HFF-Myc (cell line): ENCODE results near the gene DMD.

ENCODE experiments used
- DNase-seq: peaks from one replicate; pipeline ENCODE4 v3.0.0-alpha.2; 2011; ENCODE audit warnings: low read depth; ENCODE audit errors: extremely low read depth
- H3K4me3 ChIP-seq: replicated peaks from 2 replicates; pipeline ENCODE4 v1.5.1; 2011; ENCODE audit warnings: low read depth, mild to moderate bottlenecking, control low read depth, low read length
- CTCF ChIP-seq: IDR thresholded peaks from 2 replicates; pipeline ENCODE4 v1.5.1; 2012; ENCODE audit warnings: mild to moderate bottlenecking, low read depth, low read length, control low read depth; ENCODE audit errors: missing control alignments

The DMD gene

GRCh38 chrX:32614707-32615106 lies 596.6 kb downstream of the DMD start:
- H3K4me3 ChIP-seq = no peak overlapping the region
- TF ChIP-seq CTCF = no peak
- no peak for DNase-seq

- no peak for TF ChIP-seq CTCF
- H3K4me3 ChIP-seq = no peak overlapping the region
- DNase-seq = no peak
These were observed 612.2 kb downstream of the DMD start for GRCh38 chrX:32599156-32599555.

- no peak for DNase-seq
- no peak for TF ChIP-seq CTCF
- no peak overlapping the region for H3K4me3 ChIP-seq
These were observed 612.6 kb downstream of the DMD start for GRCh38 chrX:32598707-32599106.

- TF ChIP-seq CTCF = no peak
- DNase-seq = no peak
- H3K4me3 ChIP-seq = no peak overlapping the region
These were observed 613.6 kb downstream of the DMD start for GRCh38 chrX:32597777-32598176.

- DNase-seq = no peak
- H3K4me3 ChIP-seq = no peak overlapping the region
- TF ChIP-seq CTCF = no peak
These were observed 618.6 kb downstream of the DMD start for GRCh38 chrX:32592786-32593185.

GRCh38 chrX:32591589-32591988 lies 619.8 kb downstream of the DMD start:
- TF ChIP-seq CTCF = no peak
- no peak for DNase-seq
- H3K4me3 ChIP-seq = no peak overlapping the region

- TF ChIP-seq CTCF = no peak
- no peak for DNase-seq
- H3K4me3 ChIP-seq = no peak overlapping the region
These were observed 628.6 kb downstream of the DMD start for GRCh38 chrX:32582729-32583128.
